VCaP (cell line): ENCODE results near the gene RYR2.

Experiments
- H3K27ac ChIP-seq: fragments of 450-650 bp; 2 replicates; pipeline ENCODE4 v1.5.1; 2017
- TF ChIP-seq, protein P1 (sequence below): fragments of 450-650 bp; conservative IDR thresholded peaks from 2 replicates; pipeline ENCODE4 v1.5.1; 2017; ENCODE audit warnings: mild to moderate bottlenecking, moderate library complexity

The RYR2 gene

DNA sequence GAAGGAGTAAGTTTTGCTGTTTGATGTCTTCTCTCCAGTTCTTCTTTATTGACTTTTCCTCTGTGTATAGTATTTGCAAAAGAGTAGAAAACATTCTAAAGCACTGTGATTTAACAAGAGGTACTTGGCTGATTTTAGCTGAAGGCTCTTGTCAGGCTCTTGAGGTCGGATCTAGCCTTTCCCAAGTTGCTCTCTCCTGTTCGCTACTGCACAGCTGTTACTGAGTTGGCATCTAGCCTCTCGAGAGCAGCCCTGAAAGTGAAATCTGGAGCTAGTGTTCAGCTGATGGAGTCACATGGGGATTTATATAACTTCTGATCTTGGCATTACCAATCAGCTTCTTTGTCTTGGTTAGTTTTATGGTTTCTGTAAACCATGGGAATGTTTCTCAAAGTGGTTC is 193.1 kb downstream of the RYR2 start:
- TF ChIP-seq, protein P1, sequence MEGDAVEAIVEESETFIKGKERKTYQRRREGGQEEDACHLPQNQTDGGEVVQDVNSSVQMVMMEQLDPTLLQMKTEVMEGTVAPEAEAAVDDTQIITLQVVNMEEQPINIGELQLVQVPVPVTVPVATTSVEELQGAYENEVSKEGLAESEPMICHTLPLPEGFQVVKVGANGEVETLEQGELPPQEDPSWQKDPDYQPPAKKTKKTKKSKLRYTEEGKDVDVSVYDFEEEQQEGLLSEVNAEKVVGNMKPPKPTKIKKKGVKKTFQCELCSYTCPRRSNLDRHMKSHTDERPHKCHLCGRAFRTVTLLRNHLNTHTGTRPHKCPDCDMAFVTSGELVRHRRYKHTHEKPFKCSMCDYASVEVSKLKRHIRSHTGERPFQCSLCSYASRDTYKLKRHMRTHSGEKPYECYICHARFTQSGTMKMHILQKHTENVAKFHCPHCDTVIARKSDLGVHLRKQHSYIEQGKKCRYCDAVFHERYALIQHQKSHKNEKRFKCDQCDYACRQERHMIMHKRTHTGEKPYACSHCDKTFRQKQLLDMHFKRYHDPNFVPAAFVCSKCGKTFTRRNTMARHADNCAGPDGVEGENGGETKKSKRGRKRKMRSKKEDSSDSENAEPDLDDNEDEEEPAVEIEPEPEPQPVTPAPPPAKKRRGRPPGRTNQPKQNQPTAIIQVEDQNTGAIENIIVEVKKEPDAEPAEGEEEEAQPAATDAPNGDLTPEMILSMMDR: no peak
- no peak overlapping the region for H3K27ac ChIP-seq

DNA sequence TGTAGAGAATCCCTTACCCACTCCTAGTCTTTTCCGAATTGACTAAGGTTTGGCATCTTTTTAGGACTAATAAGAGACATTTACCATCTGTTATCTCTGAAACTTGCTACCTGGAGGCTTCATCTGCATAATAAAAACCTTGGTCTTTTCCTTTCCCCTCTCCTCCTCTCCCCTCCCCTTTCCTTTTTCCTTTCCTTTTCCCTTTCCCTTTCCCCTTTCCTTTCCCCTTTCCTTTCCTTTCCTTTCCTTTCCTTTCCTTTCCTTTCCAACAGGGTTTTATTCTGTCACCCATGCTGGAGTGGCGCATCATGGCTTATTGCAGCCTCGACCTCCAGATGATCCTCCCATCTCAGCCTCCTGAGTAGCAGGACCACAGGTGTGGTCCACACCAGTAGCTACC is 195.7 kb downstream of the RYR2 start:
- H3K27ac ChIP-seq: no peak overlapping the region
- TF ChIP-seq, protein P1: no peak

DNA sequence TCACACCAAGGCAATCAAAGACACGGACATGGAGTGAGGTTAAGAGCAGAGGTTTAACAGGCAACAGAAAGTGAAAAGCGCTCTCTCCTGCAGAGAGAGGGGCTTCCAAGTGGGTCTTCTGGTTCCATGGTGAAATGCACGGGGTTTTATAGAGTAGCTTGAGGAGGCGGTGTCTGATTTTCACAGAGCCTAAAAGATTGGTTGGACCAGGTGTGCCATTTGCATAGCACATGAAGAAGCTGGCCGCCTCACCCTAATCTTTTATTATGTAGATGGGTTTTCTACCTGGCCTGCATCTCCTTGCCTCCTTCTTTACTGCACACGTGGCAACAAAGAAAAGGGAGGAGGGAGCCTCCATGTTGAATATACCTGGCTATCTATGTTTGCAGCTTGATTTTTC is 197.3 kb downstream of the RYR2 start:
- no peak overlapping the region for H3K27ac ChIP-seq
- TF ChIP-seq, protein P1: no peak

DNA sequence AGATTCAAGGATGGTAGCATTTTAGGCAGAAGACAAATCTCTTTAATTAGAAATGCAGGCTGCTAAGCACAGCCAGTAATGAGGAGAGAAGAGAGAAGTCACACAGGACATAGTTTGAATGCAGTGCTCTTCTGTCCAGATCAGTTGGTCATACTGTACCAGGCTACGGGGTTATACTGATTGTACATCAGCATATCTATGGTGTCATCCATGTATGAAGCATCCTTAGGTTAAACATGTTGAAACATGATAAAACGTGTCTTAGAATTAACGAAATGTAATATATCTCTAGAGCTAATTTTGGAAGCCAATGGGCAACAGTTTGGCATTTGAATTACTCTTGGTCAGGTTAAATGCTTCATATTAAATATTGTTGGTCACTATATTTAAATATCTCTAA is 199.1 kb downstream of the RYR2 start:
- TF ChIP-seq, protein P1: no peak
- no peak overlapping the region for H3K27ac ChIP-seq

DNA sequence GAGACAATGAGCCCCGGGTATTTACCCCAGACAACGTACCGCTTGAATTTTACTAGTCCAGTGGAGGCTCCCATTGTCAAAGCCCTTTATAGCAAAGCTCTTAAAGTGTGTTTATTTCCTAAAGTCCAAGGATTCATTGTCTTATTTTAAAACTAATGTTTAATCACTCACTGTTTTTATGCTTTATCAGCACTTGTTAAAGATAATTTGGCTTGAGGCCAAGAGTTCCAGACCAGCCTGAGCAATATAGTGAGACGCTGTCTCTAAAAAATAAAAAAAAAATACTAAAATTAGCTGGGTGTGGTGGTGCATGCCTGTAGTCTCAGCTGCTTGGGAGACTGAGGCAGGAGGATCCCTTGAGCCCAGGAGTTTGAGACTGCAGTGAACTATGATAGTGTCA is 202.8 kb downstream of the RYR2 start:
- no peak overlapping the region for H3K27ac ChIP-seq
- TF ChIP-seq, protein P1: no peak

DNA sequence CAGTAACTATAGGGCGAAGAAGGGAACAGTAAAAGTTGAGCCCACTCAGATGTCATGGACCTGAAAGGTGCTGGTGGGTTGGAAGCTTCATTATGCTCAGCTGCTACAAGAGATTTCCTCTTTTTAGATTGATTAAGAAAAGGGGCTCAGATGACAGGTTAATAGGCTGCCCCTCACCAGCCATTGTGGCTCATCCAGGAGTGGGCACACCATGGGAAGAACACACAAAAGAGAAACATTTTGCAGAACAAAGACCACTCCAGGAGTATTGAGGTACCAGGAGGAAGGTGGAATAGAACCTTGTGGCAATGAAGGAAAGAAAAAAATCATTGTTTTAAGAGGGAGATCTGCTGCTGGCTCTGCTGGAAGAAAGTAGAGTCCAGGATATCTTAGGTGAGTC is 205.5 kb downstream of the RYR2 start:
- H3K27ac ChIP-seq: no peak overlapping the region
- TF ChIP-seq, protein P1: no peak

DNA sequence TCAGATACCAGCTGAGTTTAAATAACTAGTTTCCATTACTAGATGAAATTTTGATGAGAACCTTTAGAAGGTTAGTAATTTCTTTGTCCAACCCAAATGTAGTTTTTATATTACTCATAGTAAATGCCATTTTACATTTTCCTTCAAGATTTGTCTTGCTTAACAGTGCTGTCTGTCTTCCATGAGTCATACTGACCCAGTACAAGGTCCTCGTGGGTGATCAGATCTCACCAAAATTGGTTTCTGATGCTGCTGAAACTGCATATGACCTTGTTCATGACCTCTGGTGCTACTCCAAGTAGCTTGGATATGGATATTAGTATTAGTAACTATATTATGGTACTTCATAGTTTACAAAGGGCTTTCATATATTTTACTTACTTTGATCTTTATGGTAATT is 207.1 kb downstream of the RYR2 start:
- H3K27ac ChIP-seq: no peak overlapping the region
- TF ChIP-seq, protein P1: no peak

DNA sequence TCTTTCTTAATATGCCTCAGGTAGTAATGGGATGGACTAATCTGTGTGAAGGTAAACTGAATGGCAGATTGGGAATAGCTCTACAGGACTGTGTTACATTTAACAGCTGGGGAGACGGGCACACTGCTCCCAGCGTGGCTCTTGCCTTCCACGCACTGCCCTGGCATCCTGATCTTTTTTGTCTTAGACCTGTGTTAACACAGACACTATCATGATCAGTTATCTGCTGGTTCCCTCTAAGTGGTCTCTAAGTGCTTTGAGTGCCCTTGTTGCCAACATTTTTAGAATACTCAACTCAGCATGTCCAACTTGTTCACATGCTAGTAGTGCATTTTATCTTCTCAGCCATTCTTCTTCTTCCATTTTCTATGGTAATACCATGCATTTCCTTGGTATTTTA is 208.1 kb downstream of the RYR2 start:
- no peak overlapping the region for H3K27ac ChIP-seq
- TF ChIP-seq, protein P1: no peak
